Progenitor cell of endocrine pancreas (in vitro differentiated cells): Measurements from ENCODE around the gene RABAC1. TPM values are rescaled to one million over a fixed set of nuclear protein-coding genes. Genes with fewer than 3 reads are reported as not detected.

ENCODE experiments used
- DNase-seq: peaks from one replicate; pipeline ENCODE4 v3.0.0; 2021; ENCODE audit warnings: low spot score; ENCODE audit not compliant: unreplicated experiment
- H3K27ac Mint-ChIP-seq: 2 replicates; pipeline ENCODE4 v1.8.0; 2021; ENCODE audit warnings: mild to moderate bottlenecking, moderate library complexity, mixed read lengths
- H3K27me3 Mint-ChIP-seq: 2 replicates; pipeline ENCODE4 v1.8.0; 2021; ENCODE audit warnings: mixed read lengths
- H3K36me3 Mint-ChIP-seq: 2 replicates; pipeline ENCODE4 v1.8.0; 2022; ENCODE audit warnings: mixed read lengths; ENCODE audit not compliant: insufficient read depth
- H3K4me1 Mint-ChIP-seq: 2 replicates; pipeline ENCODE4 v1.8.0; 2021; ENCODE audit warnings: low read depth, mixed read lengths
- H3K4me3 Mint-ChIP-seq: 2 replicates; pipeline ENCODE4 v1.8.0; 2021; ENCODE audit warnings: low read depth, mild to moderate bottlenecking, moderate library complexity, mixed read lengths
- H3K9me3 Mint-ChIP-seq: 2 replicates; pipeline ENCODE4 v1.8.0; 2021; ENCODE audit warnings: low read depth, mixed read lengths
- CTCF ChIP-seq: fragments of 200-600 bp; sonication (generic); IDR thresholded peaks from one replicate; pipeline ENCODE4 v1.5.0; 2021; ENCODE audit warnings: antibody characterized with exemption, mild to moderate bottlenecking; ENCODE audit not compliant: unreplicated experiment
- total RNA-seq: library from RNA; stranded (reverse); gene quantifications from 2 replicates; pipeline ENCODE4 v1.2.1, GENCODE V29; 2021

RABAC1 gene
- total RNA-seq, 1 donor from 2014 or later, result 86.6 TPM

- H3K4me1 Mint-ChIP-seq, result peaks cover 13% of the 10 kb centered on the region
- DNase-seq, result no peak
These were observed 32.9 kb downstream of the RABAC1 start for GRCh38 chr19:41926028-41926762.

GRCh38 chr19:41925208-41926003 lies 33.7 kb downstream of the RABAC1 start:
- no peak overlapping the region for H3K4me3 Mint-ChIP-seq
- no peaks in the 10 kb centered on the region for H3K36me3 Mint-ChIP-seq
- no peak overlapping the region for H3K27ac Mint-ChIP-seq
- H3K27me3 Mint-ChIP-seq, result peaks cover 34% of the 10 kb centered on the region
- H3K9me3 Mint-ChIP-seq, result no peaks in the 10 kb centered on the region
- no peak for TF ChIP-seq CTCF
- DNase-seq, result no peak
- peaks cover 10% of the 10 kb centered on the region for H3K4me1 Mint-ChIP-seq

More at GRCh38 chr19:41926028-41926762, 32.9 kb downstream of the RABAC1 start:
- Mint-ChIP-seq H3K4me3 (no peak overlapping the region), H3K27me3 (peaks cover 41% of the 10 kb centered on the region), H3K27ac (no peak overlapping the region), H3K9me3 (no peaks in the 10 kb centered on the region), H3K36me3 (no peaks in the 10 kb centered on the region)
- TF ChIP-seq CTCF, result no peak

GRCh38 chr19:41924151-41925145 lies 34.7 kb downstream of the RABAC1 start:
- H3K27me3 Mint-ChIP-seq, result peaks cover 26% of the 10 kb centered on the region

GRCh38 chr19:41923045-41923788 lies 35.9 kb downstream of the RABAC1 start:
- Mint-ChIP-seq H3K27me3 (peaks cover 18% of the 10 kb centered on the region), H3K4me1 (no peaks in the 10 kb centered on the region), H3K9me3 (no peaks in the 10 kb centered on the region), H3K4me3 (no peak overlapping the region), H3K27ac (no peak overlapping the region), H3K36me3 (no peaks in the 10 kb centered on the region)
- no peak for TF ChIP-seq CTCF
- DNase-seq, result no peak

More at GRCh38 chr19:41924151-41925145, 34.7 kb downstream of the RABAC1 start:
- Mint-ChIP-seq H3K4me1 (peaks cover 7% of the 10 kb centered on the region), H3K36me3 (no peaks in the 10 kb centered on the region), H3K27ac (no peak overlapping the region), H3K9me3 (no peaks in the 10 kb centered on the region), H3K4me3 (no peak overlapping the region)
- TF ChIP-seq CTCF, result no peak
- DNase-seq, result no peak
